GM18499 (cell line): ENCODE data around the gene CNN2.

Source experiments
- ATAC-seq: cut with Tn5 transposase; IDR thresholded peaks from one replicate; pipeline ENCODE4 v1.9.1; 2021; ENCODE audit warnings: moderate number of reproducible peaks; ENCODE audit not compliant: insufficient read depth, unreplicated experiment

The CNN2 gene

GRCh38 chr19:1074544-1075283 lies 48.3 kb downstream of the CNN2 start:
- ATAC-seq = no peak

DNA sequence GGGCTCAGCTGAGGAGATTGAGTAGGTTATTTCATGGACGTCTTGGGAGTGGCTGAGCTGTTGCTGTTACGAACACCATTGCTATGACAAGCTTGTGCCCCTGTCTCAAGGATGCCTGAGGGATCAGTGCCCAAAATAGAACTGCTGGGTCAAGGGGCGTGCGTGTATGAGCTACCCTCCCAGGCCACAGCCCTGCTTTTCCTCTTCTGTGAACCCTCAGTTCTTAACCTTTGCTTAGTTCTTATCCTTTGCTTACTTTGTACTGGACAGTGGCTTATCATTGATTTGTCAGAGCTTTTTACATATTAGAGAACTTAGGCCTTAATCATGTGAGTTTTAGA lies 49.6 kb downstream of the CNN2 start:
- ATAC-seq = no peak

- no peak for ATAC-seq
Observed at GRCh38 chr19:1076951-1077350, 50.5 kb downstream of the CNN2 start.

- ATAC-seq = no peak
Observed at GRCh38 chr19:1079566-1080111, 53.2 kb downstream of the CNN2 start.

GRCh38 chr19:1080360-1081161 lies 54.2 kb downstream of the CNN2 start:
- no peak for ATAC-seq

GRCh38 chr19:1081301-1082164 lies 55.1 kb downstream of the CNN2 start:
- no peak for ATAC-seq

GRCh38 chr19:1082165-1082927 lies 55.9 kb downstream of the CNN2 start:
- ATAC-seq = no peak

GRCh38 chr19:1082928-1083816 lies 56.8 kb downstream of the CNN2 start:
- ATAC-seq = no peak

DNA sequence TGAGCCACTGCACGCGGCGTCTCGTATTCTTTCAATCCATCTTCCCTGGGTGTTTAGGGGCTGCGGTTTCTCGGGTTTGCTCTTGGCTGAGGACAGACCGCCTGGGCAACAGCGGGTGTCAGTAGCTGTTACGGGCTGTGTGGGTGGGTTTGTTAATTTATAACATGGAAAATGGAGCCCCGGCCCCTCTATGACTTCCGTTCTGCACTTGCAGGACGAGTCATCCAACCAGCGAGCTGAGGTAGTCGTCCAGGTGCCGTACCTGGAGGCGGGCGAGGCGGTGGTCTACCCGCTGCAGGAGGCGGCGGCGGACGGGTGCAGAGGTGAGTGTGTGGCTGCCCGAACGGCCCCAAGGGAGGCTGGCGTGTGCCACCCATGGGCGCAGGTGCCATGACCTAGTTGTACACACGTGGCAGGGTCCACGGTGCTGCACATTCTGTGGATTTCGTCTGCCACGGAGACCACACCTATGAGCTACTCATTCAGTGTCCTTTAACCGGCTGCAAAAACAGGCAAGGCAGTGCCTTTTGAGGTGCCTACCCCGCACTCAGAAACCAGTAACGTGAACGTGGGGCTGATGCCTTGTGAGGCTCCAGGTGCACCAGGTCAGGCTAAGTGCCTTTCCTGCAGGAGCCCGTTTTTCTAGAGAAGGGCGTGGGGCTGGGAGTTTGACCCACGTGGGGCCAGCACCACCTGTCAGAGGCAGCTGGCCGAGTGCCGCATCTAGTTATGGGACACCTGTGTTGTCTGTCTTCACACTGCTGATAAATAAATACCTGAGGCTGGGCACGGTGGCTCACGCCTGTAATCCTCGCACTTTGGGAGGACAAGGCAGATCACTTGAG lies 57.8 kb downstream of the CNN2 start:
- ATAC-seq = no peak

GRCh38 chr19:1085053-1085658 lies 58.7 kb downstream of the CNN2 start:
- ATAC-seq = no peak

DNA sequence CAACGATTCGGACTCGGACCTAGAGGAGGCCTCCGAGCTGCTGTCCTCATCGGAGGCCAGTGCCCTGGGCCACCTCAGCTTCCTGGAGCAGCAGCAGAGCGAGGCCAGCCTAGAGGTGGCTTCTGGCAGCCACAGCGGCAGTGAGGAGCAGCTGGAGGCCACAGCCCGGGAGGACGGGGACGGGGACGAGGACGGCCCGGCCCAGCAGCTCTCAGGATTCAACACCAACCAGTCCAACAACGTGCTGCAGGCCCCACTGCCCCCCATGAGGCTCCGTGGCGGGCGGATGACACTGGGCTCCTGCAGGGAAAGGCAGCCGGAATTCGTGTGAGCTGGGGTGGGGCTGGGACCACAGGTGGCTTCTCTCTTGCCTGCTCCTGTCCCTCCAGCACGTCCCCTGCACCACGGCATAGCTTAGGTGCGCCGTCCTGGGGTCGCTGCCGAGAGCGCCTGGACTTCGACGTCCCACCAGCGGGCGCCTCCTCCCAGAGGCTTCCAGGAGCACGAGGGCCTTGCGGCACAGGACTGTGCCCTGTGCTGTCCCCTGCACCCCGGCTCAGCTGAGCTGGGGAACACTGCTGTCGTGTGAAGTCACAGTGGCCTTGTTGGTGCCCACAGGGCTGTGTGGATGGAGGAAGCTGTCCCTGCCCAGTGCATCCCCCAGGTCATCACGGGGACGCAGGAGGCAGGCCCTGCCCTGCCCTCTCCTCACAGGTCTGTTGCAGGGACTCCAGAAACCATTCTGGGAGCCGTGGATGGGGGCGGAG lies 59.5 kb downstream of the CNN2 start:
- no peak for ATAC-seq

- ATAC-seq = no peak
Observed at GRCh38 chr19:1086613-1087012, 60.2 kb downstream of the CNN2 start.

DNA sequence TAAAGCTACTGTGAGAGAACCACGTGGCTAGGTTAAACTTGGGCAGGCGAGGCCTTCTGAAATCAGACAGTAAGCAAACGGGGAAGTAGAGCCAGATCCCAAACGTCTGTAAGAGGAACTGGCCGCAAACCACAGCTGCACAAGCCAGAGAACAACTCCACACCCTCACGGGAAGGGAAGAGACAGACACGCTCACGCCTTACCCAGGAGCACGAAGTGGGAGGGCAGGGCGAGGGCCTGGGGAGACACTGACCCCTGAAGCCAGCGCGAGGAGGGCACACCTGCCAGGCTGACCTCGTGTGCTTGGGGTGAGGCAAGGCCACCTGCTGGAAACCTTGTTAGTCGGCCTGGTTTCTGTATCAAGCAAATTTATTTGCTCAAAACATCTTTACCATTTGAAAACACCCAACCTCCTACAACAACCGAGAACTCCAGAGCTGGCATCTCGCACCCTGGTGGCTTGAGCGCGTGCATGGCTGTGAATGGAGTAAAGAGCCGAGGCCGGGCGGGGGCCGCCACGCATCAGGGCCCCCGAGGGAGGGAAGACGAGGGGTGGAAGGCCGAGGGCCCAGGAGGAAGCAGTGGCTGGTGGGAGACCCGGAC lies 61.5 kb downstream of the CNN2 start:
- ATAC-seq = no peak

DNA sequence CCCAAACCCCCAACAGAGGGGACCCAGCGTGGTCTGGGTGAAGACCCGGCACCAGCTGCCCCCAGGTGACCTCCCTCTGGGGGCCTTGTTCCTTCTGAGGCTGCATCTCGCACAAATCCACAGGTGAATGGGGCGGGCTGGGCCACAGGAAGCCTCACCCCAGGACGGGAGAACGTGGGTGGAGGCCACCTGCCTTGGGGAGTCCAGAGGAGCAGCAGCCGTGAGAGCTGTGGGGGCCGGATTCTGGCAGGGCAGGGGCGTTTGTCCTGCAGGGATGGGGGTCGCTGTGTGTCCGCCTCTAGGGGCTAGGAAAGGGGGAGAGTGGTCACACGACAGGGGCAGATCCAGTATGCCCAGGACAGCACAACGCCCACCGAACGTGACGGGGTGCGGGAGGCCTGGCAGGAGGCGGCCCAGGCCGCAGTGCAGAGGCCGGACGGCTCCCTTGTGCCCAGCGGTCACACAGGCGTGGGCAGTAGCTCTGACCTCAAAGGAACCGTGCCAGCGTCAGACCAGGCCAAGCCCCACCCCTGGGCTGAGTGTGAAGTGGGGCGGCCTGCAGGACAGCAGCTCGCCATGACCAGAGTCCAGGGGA lies 62.1 kb downstream of the CNN2 start:
- no peak for ATAC-seq
